GM23338 (cell line): ENCODE results near the gene RFNG. TPM values are rescaled to one million over a fixed set of nuclear protein-coding genes. Genes with fewer than 3 reads are reported as not detected.

Experiments used
- ATAC-seq: fragments of 200-7000 bp; cut with Tn5 transposase; 3 replicates; pipeline ENCODE4 v1.9.1; 2020
- DNase-seq: peaks from one replicate; pipeline ENCODE4 v3.0.0-alpha.2; 2015; ENCODE audit warnings: low spot score
- H2AFZ ChIP-seq: fragments of 200-600 bp; sonication (generic); 2 replicates; pipeline ENCODE4 v1.8.0; 2016; ENCODE audit warnings: antibody characterized with exemption, mild to moderate bottlenecking, moderate library complexity
- H3F3A ChIP-seq: fragments of 200-600 bp; sonication (generic); replicated peaks from 2 replicates; pipeline ENCODE4 v1.8.0; 2017; ENCODE audit warnings: antibody characterized with exemption, mixed run types, low read depth
- H3K27ac ChIP-seq: fragments of 200-600 bp; sonication (generic); 2 replicates; pipeline ENCODE4 v1.6.1; 2016; ENCODE audit warnings: low read depth
- H3K27me3 ChIP-seq: fragments of 200-600 bp; sonication (generic); 2 replicates; pipeline ENCODE4 v1.8.0; 2016; ENCODE audit warnings: mild to moderate bottlenecking, mixed run types, moderate library complexity; ENCODE audit not compliant: insufficient read depth
- H3K36me3 ChIP-seq: fragments of 200-600 bp; sonication (generic); 2 replicates; pipeline ENCODE4 v1.8.0; 2016; ENCODE audit warnings: mild to moderate bottlenecking; ENCODE audit not compliant: insufficient read depth
- H3K4me1 ChIP-seq: fragments of 200-600 bp; sonication (generic); 2 replicates; pipeline ENCODE4 v1.8.0; 2016; ENCODE audit warnings: mild to moderate bottlenecking, moderate library complexity; ENCODE audit not compliant: insufficient read depth
- H3K4me2 ChIP-seq: fragments of 200-600 bp; sonication (generic); 2 replicates; pipeline ENCODE4 v1.7.1; 2017; ENCODE audit warnings: mixed run types
- H3K4me3 ChIP-seq: fragments of 200-600 bp; sonication (generic); 2 replicates; pipeline ENCODE4 v1.6.1; 2016; ENCODE audit warnings: mixed run types
- H3K79me2 ChIP-seq: fragments of 200-600 bp; sonication (generic); replicated peaks from 2 replicates; pipeline ENCODE4 v1.8.0; 2017; ENCODE audit warnings: mild to moderate bottlenecking; ENCODE audit not compliant: insufficient read depth
- H3K9me2 ChIP-seq: fragments of 200-600 bp; sonication (generic); 2 replicates; pipeline ENCODE4 v1.8.0; 2017; ENCODE audit not compliant: insufficient read depth
- H4K20me1 ChIP-seq: fragments of 200-600 bp; sonication (generic); replicated peaks from 2 replicates; pipeline ENCODE4 v1.8.0; 2017; ENCODE audit warnings: mild to moderate bottlenecking; ENCODE audit not compliant: insufficient read depth
- H3K27ac Mint-ChIP-seq: 2 replicates; pipeline ENCODE4 v1.8.0; 2020; ENCODE audit warnings: inconsistent platforms, mild to moderate bottlenecking, moderate library complexity, mixed read lengths
- H3K27me3 Mint-ChIP-seq: 3 replicates; pipeline ENCODE4 v1.8.0; 2022; ENCODE audit warnings: low read depth, mild to moderate bottlenecking, moderate library complexity, mixed read lengths, inconsistent platforms; ENCODE audit not compliant: insufficient read depth, poor library complexity
- H3K36me3 Mint-ChIP-seq: 3 replicates; pipeline ENCODE4 v1.8.0; 2021; ENCODE audit warnings: low read depth, mild to moderate bottlenecking, inconsistent platforms, moderate library complexity, mixed read lengths
- H3K4me1 Mint-ChIP-seq: 3 replicates; pipeline ENCODE4 v1.8.0; 2020; ENCODE audit warnings: mild to moderate bottlenecking, inconsistent platforms, mixed read lengths
- H3K4me3 Mint-ChIP-seq: 3 replicates; pipeline ENCODE4 v1.8.0; 2021; ENCODE audit warnings: moderate library complexity, mild to moderate bottlenecking, inconsistent platforms, mixed read lengths
- H3K9me3 Mint-ChIP-seq: 3 replicates; pipeline ENCODE4 v1.8.0; 2020; ENCODE audit warnings: moderate library complexity, mild to moderate bottlenecking, inconsistent platforms, mixed read lengths
- CREB1 ChIP-seq: fragments of 250-450 bp; sonication (Bioruptor Pico); IDR thresholded peaks from 2 replicates; pipeline ENCODE4 v1.5.0; 2020; ENCODE audit warnings: low read depth, mild to moderate bottlenecking, moderate library complexity
- CTCF ChIP-seq, 2 experiments: fragments of 200-600 bp in 1 of 2; sonication (generic) in 1 of 2; conservative IDR thresholded peaks; 2 replicates each; pipeline versions ENCODE4 v1.5.1 to v1.6.1; 2016 to 2017; ENCODE audit warnings: antibody characterized with exemption in 2 of 2, low read depth in 2 of 2, mild to moderate bottlenecking in 2 of 2, moderate library complexity in 1 of 2
- ETS1 ChIP-seq: IDR thresholded peaks from 2 replicates; pipeline ENCODE4 v1.6.1; 2016; ENCODE audit warnings: antibody characterized with exemption
- EZH2 ChIP-seq: fragments of 200-600 bp; sonication (generic); IDR thresholded peaks from one replicate; pipeline ENCODE4 v1.8.0; 2017; ENCODE audit warnings: antibody characterized with exemption, mild to moderate bottlenecking, low read depth; ENCODE audit not compliant: unreplicated experiment
- EZH2phosphoT487 ChIP-seq: fragments of 200-600 bp; sonication (generic); IDR thresholded peaks from one replicate; pipeline ENCODE4 v1.8.1; 2018; ENCODE audit warnings: antibody characterized with exemption; ENCODE audit not compliant: unreplicated experiment
- JUNB ChIP-seq: IDR thresholded peaks from one replicate; pipeline ENCODE4 v1.6.1; 2016; ENCODE audit warnings: antibody characterized with exemption; ENCODE audit not compliant: unreplicated experiment
- NANOG ChIP-seq: IDR thresholded peaks from 2 replicates; pipeline ENCODE4 v1.6.1; 2016; ENCODE audit warnings: antibody characterized with exemption, borderline replicate concordance
- POLR2AphosphoS5 ChIP-seq: IDR thresholded peaks from 2 replicates; pipeline ENCODE4 v1.6.1; 2016; ENCODE audit warnings: antibody characterized with exemption, low read depth
- REST ChIP-seq: IDR thresholded peaks from one replicate; pipeline ENCODE4 v1.6.1; 2018; ENCODE audit warnings: antibody characterized with exemption; ENCODE audit not compliant: unreplicated experiment
- STAT1 ChIP-seq: IDR thresholded peaks from one replicate; pipeline ENCODE4 v1.6.1; 2016; ENCODE audit warnings: antibody characterized with exemption; ENCODE audit not compliant: unreplicated experiment
- ZNF114 ChIP-seq: fragments of 250-450 bp; sonication (Bioruptor Pico); IDR thresholded peaks from 2 replicates; pipeline ENCODE4 v1.5.0; 2020; ENCODE audit warnings: mild to moderate bottlenecking, moderate library complexity
- ZNF331 ChIP-seq: fragments of 250-450 bp; sonication (Bioruptor Pico); IDR thresholded peaks from 2 replicates; pipeline ENCODE4 v1.5.0; 2020; ENCODE audit warnings: low read depth, mild to moderate bottlenecking, moderate library complexity
- polyA plus RNA-seq: library from polyadenylated mRNA; unstranded; fragments of >200 nt; fragmentation: Nextera tagmentation; extraction: Ambion mirVana; gene quantifications from 2 replicates; pipeline ENCODE4 v1.2.1, GENCODE V29; 2016
- total RNA-seq: library from RNA; depleted of rRNA; stranded (reverse); fragments of >200 nt; shearing (Covaris generic); gene quantifications from 2 replicates; pipeline ENCODE4 v1.2.3, GENCODE V29; 2014

The RFNG gene
- total and polyA plus RNA-seq, 2 experiments from 2014 or later, result 18.0 to 44.7 TPM

- no peak for TF ChIP-seq CTCF (conservative IDR thresholded peaks at IDR 0.05; ENCODE audit: low read depth in 2 of 2)
- TF ChIP-seq ZNF114 (CRISPR knock-in tag), result no peak
- no peak for TF ChIP-seq CREB1 (CRISPR knock-in tag)
- TF ChIP-seq NANOG, result no peak
- TF ChIP-seq EZH2, result no peak
- no peak for TF ChIP-seq REST
- TF ChIP-seq POLR2AphosphoS5, result no peak
- no peak for TF ChIP-seq STAT1
- TF ChIP-seq JUNB, result no peak
- no peak for TF ChIP-seq EZH2phosphoT487
- no peak for TF ChIP-seq ZNF331 (CRISPR knock-in tag)
- TF ChIP-seq ETS1, result no peak
Observed at GRCh38 chr17:82028966-82029365, 22.6 kb downstream of the RFNG start (continued).

GRCh38 chr17:82028246-82028645 is 23.4 kb downstream of the RFNG start:
- H3K9me2 ChIP-seq, result no peaks in the 10 kb centered on the region
- H3K4me2 ChIP-seq, result no peak overlapping the region
- H2AFZ ChIP-seq, result no peak overlapping the region
- Mint-ChIP-seq H3K36me3 (no peaks in the 10 kb centered on the region; the same call in none of the 3 replicates), H3K4me3 (no peak overlapping the region), H3K9me3 (no peaks in the 10 kb centered on the region; the same call in 2 of the 3 replicates), H3K27ac (no peak overlapping the region), H3K4me1 (peaks cover 12% of the 10 kb centered on the region), H3K27me3 (peaks cover 17% of the 10 kb centered on the region)
- H3K4me1 ChIP-seq, result peaks cover 6% of the 10 kb centered on the region; the same call in 1 of the 2 replicates
- no peaks in the 10 kb centered on the region for H4K20me1 ChIP-seq
- DNase-seq (no peak), ATAC-seq (no peak)
- TF ChIP-seq NANOG, result no peak
- TF ChIP-seq ZNF114 (CRISPR knock-in tag), result no peak
- no peak for TF ChIP-seq ZNF331 (CRISPR knock-in tag)
- no peaks in the 10 kb centered on the region for H3K36me3 ChIP-seq
- H3K27ac ChIP-seq, result no peak overlapping the region
- H3K27me3 ChIP-seq, result no peaks in the 10 kb centered on the region
- no peak overlapping the region for H3K4me3 ChIP-seq
- peaks cover 15% of the 10 kb centered on the region for H3F3A ChIP-seq
- peaks cover 8% of the 10 kb centered on the region; the same call in 1 of the 2 replicates for H3K79me2 ChIP-seq
